ENCODE data around the gene PRKAG2. TPM values are rescaled to one million over a fixed set of nuclear protein-coding genes. Genes with fewer than 3 reads are reported as not detected.

Gene PRKAG2
- total and polyA plus RNA-seq, 5 experiments from 2014 or later = 29.5 to 63.5 (median 34.1) TPM

- Mint-ChIP-seq H3K4me1 (peaks cover 6 to 55% (median 33%) of the 10 kb centered on the region in 4 donors), H3K27me3 (no peaks in the 10 kb centered on the region), H3K9me3 (no peaks in the 10 kb centered on the region), H3K36me3 (peaks cover 0 to 10% (median 0%) of the 10 kb centered on the region in 3 donors), H3K27ac (peak overlapping the region in 4 of 10 donors; percentile 23 to 90 (median 52)), H3K4me3 (no peak overlapping the region)
- no peak for ATAC-seq
- no peak for DNase-seq
- POLR2A ChIA-PET = interaction anchor here (1.1 to 1.2 kb wide), 2 partner anchors 25 to 35 kb away, joined by 3 read pairs; no protein-coding TSS in a partner anchor
These were observed 63.5 kb downstream of the PRKAG2 start for GRCh38 chr7:151813445-151813844.

GRCh38 chr7:151812967-151813366 is 63.9 kb downstream of the PRKAG2 start:
- no peaks in the 10 kb centered on the region for H3K27me3 Mint-ChIP-seq
- POLR2A ChIA-PET = interaction anchor here (0.5 kb wide), 1 partner anchor 257 kb away, joined by 3 read pairs; no protein-coding TSS in a partner anchor
- H3K9me3 Mint-ChIP-seq = no peaks in the 10 kb centered on the region
- H3K36me3 Mint-ChIP-seq = peaks cover 0 to 13% (median 0%) of the 10 kb centered on the region in 3 donors
- ATAC-seq (no peak), DNase-seq (no peak)
- peak overlapping the region in 2 of 10 donors; percentile 23 to 90 for H3K27ac Mint-ChIP-seq
- peaks cover 6 to 60% (median 31%) of the 10 kb centered on the region in 4 donors for H3K4me1 Mint-ChIP-seq
- H3K4me3 Mint-ChIP-seq = no peak overlapping the region

- Mint-ChIP-seq H3K27me3 (no peaks in the 10 kb centered on the region), H3K4me1 (peaks cover 11 to 44% (median 27%) of the 10 kb centered on the region in 4 donors), H3K9me3 (no peaks in the 10 kb centered on the region), H3K36me3 (peaks cover 0 to 9% (median 0%) of the 10 kb centered on the region in 3 donors), H3K4me3 (peak overlapping the region in 1 of 10 donors; percentile 24), H3K27ac (peak overlapping the region in 3 of 10 donors; percentile 4 to 56 (median 53))
- ATAC-seq (no peak), DNase-seq (no peak)
- POLR2A ChIA-PET = interaction anchor here (0.9 kb wide), 1 partner anchor 188 kb away, joined by 4 read pairs; no protein-coding TSS in a partner anchor
These were observed 66.3 kb downstream of the PRKAG2 start for GRCh38 chr7:151810441-151811232.

DNA sequence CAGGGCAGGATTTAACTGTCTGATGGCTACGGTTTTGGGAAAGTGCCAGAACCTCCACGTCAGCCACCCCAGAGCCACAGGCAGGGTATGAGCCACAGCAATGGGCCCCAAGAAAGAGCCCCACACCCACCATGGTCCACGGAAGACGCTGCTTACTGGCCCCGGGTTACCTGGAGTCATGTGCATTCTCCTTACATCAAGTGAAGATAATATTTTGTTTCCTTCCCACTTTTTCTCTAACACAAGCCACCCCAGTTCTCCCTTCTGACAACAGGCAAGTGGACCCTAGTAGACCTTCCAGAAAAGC is 67.1 kb downstream of the PRKAG2 start:
- Mint-ChIP-seq H3K4me3 (no peak overlapping the region), H3K27ac (no peak overlapping the region), H3K27me3 (no peaks in the 10 kb centered on the region), H3K9me3 (no peaks in the 10 kb centered on the region), H3K4me1 (peaks cover 10 to 37% (median 24%) of the 10 kb centered on the region in 4 donors), H3K36me3 (peaks cover 0 to 8% (median 5%) of the 10 kb centered on the region in 3 donors)
- POLR2A ChIA-PET = no interaction called here
- no peak for DNase-seq
- no peak for ATAC-seq

DNA sequence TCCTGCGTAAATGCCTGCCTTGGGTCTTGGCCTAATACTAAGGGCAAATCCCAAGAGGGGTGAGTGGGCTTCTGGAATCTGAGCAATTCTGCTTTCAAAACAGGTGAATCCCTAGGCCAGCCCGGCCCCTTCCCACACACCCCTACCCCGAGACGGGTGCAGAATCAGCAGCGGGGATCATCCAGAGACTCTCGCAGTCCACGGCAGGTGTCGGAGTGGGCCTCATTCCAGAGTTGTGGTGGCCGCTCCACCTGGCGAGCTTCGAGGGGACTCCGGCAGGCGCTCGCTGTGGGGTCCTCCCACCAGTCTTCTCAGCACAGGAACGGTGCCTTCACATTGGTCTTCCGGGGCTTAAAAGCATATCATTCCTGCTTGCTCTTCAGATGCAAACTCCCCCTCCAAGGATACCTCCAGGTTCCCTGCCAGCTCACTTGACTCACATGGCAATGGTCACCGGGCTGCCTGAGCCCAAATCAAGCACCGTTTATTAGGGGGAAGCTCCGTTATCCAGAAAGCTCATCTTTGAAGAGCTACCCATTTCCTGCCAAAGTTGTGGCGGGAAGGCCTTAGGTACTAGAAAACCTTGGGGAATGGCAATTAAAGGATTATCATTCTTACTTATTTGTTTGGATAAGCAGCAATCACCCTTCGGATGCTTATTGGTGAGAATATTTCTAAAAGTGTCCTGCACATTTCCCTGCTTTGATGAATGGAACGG is 67.6 kb downstream of the PRKAG2 start:
- POLR2A ChIA-PET = no interaction called here
- DNase-seq = no peak
- Mint-ChIP-seq H3K36me3 (peaks cover 0 to 8% (median 5%) of the 10 kb centered on the region in 3 donors), H3K4me3 (no peak overlapping the region), H3K27ac (no peak overlapping the region), H3K4me1 (peaks cover 10 to 37% (median 24%) of the 10 kb centered on the region in 4 donors), H3K27me3 (no peaks in the 10 kb centered on the region), H3K9me3 (no peaks in the 10 kb centered on the region)
- no peak for ATAC-seq

DNA sequence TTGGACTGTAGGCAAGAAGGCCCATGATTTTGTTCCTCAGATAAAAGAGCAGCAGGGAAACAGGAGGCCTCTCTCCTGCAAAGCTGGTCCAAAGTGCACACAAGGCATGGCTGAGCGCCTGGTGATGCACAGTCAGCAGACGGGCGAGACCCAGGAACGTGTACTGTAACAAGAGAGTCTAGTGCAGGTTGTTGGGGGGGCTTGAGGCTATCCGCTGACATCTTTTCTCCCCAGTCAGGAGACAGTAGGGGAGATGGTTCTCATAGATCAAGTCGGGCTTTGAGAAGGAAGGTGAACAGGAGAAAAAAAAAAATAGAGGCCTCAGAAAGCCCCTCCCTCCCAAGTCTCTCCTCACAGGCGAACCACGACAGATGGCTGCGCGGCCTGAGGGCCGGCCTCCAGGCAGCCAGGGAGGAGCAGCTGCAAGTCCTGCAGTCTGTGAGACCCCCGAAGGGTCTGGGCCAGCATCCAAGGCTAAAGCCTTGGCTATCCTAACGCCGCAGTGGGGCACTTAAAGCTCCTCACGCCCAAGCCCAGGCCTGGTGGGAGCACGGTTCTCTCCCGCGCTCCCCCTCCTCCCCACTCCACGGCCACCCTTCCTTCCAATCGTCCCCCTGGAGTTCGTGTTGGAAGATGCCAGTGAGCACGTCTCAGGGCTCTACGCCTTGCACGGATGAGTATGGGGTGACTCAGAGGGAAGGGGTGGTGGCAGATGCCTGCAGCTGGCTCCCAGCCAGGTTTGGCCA is 68.3 kb downstream of the PRKAG2 start:
- POLR2A ChIA-PET = interaction anchor here (0.7 to 1.0 kb wide), 2 partner anchors 13 to 1448 kb away, joined by 3 read pairs; no protein-coding TSS in a partner anchor
- H3K4me1 Mint-ChIP-seq = peaks cover 8 to 30% (median 20%) of the 10 kb centered on the region in 4 donors
- H3K27me3 Mint-ChIP-seq = no peaks in the 10 kb centered on the region
- DNase-seq = no peak
- H3K27ac Mint-ChIP-seq = no peak overlapping the region
- no peak overlapping the region for H3K4me3 Mint-ChIP-seq
- H3K36me3 Mint-ChIP-seq = peaks cover 0 to 8% (median 5%) of the 10 kb centered on the region in 3 donors
- ATAC-seq = no peak
- H3K9me3 Mint-ChIP-seq = no peaks in the 10 kb centered on the region

DNA sequence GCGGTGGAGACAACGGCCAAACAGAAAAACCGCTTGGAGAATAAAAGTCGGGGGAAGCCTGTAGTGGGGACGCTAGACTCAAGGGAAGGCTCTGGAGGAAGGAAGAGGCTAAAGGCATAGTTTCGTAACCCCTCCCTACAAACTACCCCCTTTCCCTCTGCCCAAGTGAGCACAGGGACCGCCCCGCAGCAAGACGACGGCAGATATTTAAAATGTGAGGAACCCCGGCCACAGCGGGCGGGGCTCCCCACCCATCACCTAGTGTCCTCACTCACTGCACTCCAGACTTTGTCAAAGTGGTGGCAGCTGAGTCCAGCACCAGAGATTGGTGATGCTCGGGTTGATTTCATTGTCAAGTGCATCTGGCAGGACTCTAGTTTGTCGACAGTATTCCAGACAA is 69.1 kb downstream of the PRKAG2 start:
- peaks cover 0 to 8% (median 5%) of the 10 kb centered on the region in 3 donors for H3K36me3 Mint-ChIP-seq
- H3K9me3 Mint-ChIP-seq = no peaks in the 10 kb centered on the region
- POLR2A ChIA-PET = interaction anchor here (0.7 to 1.0 kb wide), 2 partner anchors 13 to 1448 kb away, joined by 3 read pairs; no protein-coding TSS in a partner anchor
- no peaks in the 10 kb centered on the region for H3K27me3 Mint-ChIP-seq
- no peak for ATAC-seq
- no peak for DNase-seq
- peak overlapping the region in 1 of 10 donors; percentile 67 for H3K27ac Mint-ChIP-seq
- no peak overlapping the region for H3K4me3 Mint-ChIP-seq
- peaks cover 8 to 23% (median 16%) of the 10 kb centered on the region in 4 donors for H3K4me1 Mint-ChIP-seq

DNA sequence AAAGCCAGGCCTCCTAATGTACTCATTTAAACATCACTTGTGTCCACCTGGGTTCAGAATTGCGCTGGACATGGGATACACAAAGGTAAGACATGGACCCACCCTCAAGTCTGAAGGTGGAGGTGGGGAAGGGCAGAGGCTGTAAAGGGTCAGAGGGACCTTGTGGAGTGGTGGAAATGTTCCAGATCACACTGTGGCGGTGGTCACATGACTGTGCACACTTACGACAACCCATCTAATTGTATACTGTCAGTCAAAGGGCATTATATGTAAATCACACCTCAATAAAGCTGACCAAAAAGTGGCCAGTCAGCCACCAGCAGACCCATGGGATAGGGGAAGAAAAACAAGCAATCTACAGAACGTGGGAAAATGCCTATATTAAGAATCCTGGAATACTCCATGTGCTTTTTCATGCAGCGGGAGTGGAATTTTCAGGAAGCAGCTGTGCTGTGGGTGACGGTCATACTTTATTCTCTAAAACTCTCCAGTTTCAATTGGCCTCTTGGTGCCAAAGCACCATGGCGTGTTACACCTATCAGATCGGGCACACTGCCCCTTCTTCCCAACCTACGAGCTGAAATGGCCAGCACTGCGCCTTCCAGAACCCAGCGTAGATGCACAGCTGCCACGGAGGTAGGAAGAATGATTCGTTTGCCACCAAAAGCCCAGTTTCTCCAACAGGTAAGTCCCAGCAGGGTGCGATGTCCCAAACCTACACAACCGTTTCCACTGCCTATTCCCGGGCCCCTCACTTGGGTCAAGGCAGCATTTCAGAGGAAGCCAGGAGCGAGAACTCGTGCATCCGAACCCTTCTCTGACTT is 69.8 kb downstream of the PRKAG2 start:
- Mint-ChIP-seq H3K4me3 (no peak overlapping the region), H3K36me3 (peaks cover 0 to 8% (median 5%) of the 10 kb centered on the region in 3 donors)
- no peak for DNase-seq

DNA sequence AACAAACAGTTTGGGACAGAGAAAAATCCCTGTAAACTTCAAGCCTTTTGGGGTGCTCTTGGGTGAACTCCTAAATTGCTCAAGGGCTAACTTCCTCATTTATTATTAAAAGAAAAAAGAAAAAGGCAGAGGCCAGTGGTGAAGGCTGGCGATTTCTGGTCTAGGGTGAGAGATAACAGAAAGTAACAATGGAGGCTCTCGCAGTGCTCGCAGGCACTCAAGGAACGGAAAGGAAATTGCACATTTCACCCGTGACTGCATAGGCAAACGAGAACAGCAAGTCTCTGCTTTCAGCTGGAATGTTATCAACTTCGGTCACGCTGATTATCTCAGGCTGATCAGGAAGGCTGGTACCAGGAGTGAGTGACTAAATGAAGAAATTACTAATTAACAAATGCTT is 70.7 kb downstream of the PRKAG2 start:
- H3K4me3 Mint-ChIP-seq = no peak overlapping the region
- H3K27ac Mint-ChIP-seq = peak overlapping the region in 1 of 10 donors; percentile 49
- POLR2A ChIA-PET = no interaction called here
- ATAC-seq (no peak), DNase-seq (no peak)
- no peaks in the 10 kb centered on the region for H3K27me3 Mint-ChIP-seq
- H3K36me3 Mint-ChIP-seq = peaks cover 0 to 8% (median 5%) of the 10 kb centered on the region in 3 donors
- H3K9me3 Mint-ChIP-seq = no peaks in the 10 kb centered on the region
- H3K4me1 Mint-ChIP-seq = peaks cover 8 to 23% (median 18%) of the 10 kb centered on the region in 4 donors

More for the DNA sequence above, 69.8 kb downstream of the PRKAG2 start:
- Mint-ChIP-seq H3K27ac (peak overlapping the region in 1 of 10 donors; percentile 55), H3K27me3 (no peaks in the 10 kb centered on the region), H3K9me3 (no peaks in the 10 kb centered on the region), H3K4me1 (peaks cover 8 to 21% (median 17%) of the 10 kb centered on the region in 4 donors)
- ATAC-seq = no peak
- POLR2A ChIA-PET = interaction anchor here (1.0 kb wide), 1 partner anchor 14 kb away, joined by 3 read pairs; no protein-coding TSS in a partner anchor

DNA sequence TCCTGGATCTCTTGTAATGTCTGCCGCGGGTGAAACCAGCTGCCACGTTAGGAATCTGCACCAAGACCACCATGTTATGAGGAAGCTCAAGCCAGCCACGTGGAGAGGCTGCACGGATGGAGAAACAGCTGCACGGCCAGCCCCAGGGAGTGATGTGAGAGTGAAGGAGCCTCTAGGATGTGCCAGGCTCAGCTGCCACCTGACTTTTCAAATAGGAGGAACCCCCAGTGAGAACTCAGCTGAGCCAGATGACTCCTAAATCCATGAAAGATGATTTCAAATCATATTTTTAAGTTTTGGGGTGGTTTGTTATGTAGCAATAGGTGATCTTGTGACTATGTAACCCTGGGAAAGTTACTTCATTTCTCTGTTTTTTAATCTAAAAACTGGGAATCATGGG is 71.7 kb downstream of the PRKAG2 start:
- POLR2A ChIA-PET = no interaction called here
- Mint-ChIP-seq H3K36me3 (peaks cover 0 to 8% (median 5%) of the 10 kb centered on the region in 3 donors), H3K27ac (no peak overlapping the region), H3K4me3 (no peak overlapping the region), H3K4me1 (peaks cover 8 to 18% (median 15%) of the 10 kb centered on the region in 4 donors), H3K27me3 (no peaks in the 10 kb centered on the region), H3K9me3 (no peaks in the 10 kb centered on the region)
- ATAC-seq (no peak), DNase-seq (no peak)

GRCh38 chr7:151804756-151805155 is 72.2 kb downstream of the PRKAG2 start:
- POLR2A ChIA-PET = no interaction called here
- Mint-ChIP-seq H3K27me3 (no peaks in the 10 kb centered on the region), H3K9me3 (no peaks in the 10 kb centered on the region), H3K36me3 (peaks cover 0 to 8% (median 5%) of the 10 kb centered on the region in 3 donors), H3K27ac (no peak overlapping the region), H3K4me3 (no peak overlapping the region), H3K4me1 (peaks cover 8 to 17% (median 13%) of the 10 kb centered on the region in 4 donors)
- ATAC-seq = no peak
- DNase-seq = no peak
